Breast epithelium (tissue), 3 donors: Measurements from ENCODE around the gene DAB2IP.
"Not testable (repeated sequence)": the region's sequence is repeated elsewhere in the genome, so short reads cannot be mapped to it uniquely, and the experiment has no call there.

ENCODE experiments used
- POLR2A ChIP-seq: fragments of 450-650 bp; IDR thresholded peaks from one replicate; pipeline ENCODE4 v1.6.1; 2016; ENCODE audit warnings: antibody characterized with exemption, mild to moderate bottlenecking, moderate library complexity
- POLR2AphosphoS5 ChIP-seq, 3 donors: sonication (generic); formaldehyde crosslinking; IDR thresholded peaks; one replicate each; pipeline ENCODE4 v1.6.1; 2017; ENCODE audit warnings: antibody characterized with exemption in 3 of 3
- TF ChIP-seq, protein P1 (sequence below), 3 donors: fragments of 450-650 bp; IDR thresholded peaks; one replicate each; pipeline ENCODE4 v1.5.1; 2016 to 2017; ENCODE audit warnings: antibody characterized with exemption in 3 of 3, mild to moderate bottlenecking in 3 of 3, moderate library complexity in 3 of 3

DNA sequence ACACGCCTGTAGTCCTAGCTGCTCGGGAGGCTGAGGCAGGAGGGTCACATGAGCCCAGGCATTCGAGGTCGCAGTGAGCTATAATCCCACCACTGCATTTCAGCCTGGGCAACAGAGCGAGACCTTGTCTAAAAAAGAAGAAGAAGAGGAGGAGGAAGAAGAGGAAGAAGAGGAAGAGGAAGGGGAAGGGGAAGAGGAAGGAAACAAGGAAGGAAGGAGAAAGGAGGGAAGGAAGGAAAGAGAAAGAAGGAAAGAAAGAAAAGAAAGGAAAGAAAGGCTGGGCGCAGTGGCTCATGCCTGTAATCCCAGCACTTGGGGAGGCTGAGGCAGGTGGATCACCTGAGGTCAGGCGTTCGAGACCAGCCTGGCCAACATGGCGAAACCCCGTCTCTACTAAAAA is 7.4 kb upstream of the DAB2IP start:
- TF ChIP-seq POLR2AphosphoS5 (IDR thresholded peaks at IDR 0.05); POLR2A: not testable (repeated sequence)
- TF ChIP-seq, protein P1, sequence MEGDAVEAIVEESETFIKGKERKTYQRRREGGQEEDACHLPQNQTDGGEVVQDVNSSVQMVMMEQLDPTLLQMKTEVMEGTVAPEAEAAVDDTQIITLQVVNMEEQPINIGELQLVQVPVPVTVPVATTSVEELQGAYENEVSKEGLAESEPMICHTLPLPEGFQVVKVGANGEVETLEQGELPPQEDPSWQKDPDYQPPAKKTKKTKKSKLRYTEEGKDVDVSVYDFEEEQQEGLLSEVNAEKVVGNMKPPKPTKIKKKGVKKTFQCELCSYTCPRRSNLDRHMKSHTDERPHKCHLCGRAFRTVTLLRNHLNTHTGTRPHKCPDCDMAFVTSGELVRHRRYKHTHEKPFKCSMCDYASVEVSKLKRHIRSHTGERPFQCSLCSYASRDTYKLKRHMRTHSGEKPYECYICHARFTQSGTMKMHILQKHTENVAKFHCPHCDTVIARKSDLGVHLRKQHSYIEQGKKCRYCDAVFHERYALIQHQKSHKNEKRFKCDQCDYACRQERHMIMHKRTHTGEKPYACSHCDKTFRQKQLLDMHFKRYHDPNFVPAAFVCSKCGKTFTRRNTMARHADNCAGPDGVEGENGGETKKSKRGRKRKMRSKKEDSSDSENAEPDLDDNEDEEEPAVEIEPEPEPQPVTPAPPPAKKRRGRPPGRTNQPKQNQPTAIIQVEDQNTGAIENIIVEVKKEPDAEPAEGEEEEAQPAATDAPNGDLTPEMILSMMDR (IDR thresholded peaks at IDR 0.05): not testable (repeated sequence)
